Islet of Langerhans (tissue), 1 donor: Measurements from ENCODE around the gene CALB2.

Experiments
- FAIRE-seq: peaks from one replicate; lab custom pipeline; 2011; peaks lifted over from hg19 to GRCh38; lab: Jason Lieb, UNC

Gene CALB2

DNA sequence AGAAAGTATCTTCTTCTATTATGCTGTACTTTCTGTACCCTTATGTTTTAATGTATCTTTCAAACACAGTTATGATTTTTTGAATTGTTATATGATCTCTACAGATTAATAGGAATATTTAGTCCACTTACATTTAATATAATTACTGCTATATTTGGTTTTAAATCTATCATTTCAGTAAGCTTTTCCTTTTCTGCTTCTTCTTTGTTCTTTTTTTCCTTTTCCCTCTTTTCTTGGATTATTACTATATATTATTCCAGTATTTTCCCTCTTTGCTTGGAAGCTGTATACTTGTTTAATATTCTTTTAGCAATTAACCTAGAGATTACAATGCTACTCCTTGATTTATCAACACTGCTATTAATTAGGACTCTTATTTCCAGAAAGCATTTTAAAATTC, 69.9 kb downstream of the CALB2 start:
- FAIRE-seq: no peak

DNA sequence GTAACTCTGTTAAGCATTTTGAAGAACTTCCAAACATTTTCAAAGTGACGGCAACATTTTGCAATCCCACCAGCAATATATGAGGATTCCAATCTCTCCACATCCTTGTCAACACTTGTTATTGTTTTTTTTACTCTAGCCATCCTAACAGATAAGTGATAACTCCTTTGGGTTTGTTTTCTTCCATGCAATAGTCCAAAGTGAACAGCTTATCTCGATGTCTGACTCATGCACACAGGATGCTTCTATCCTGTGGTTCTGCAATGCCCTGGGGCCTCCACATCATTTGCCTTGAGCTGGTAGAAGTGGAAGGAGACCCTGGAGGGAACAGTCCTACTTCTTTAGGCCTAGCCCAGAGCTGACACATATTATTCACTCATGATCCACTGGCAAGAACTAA, 70.4 kb downstream of the CALB2 start:
- FAIRE-seq: no peak

DNA sequence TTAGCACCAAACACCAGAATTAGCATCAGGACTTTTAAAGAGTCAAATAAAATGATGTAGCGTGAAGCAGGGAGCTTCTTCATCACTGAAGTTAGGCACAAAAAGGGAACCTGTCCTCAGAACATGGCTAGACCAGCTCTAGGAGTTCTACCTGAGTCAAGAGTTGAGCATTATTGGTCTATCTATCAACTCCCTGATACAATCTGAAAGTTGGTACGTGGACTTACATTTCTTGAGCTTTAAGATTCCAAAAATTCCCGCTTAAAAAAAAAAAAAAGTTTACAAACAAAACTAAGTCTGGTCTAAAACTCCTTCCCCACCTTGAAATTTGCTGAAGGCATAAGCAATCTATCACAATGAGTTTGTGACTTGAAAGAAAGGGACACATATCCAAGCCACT, 71.1 kb downstream of the CALB2 start:
- no peak for FAIRE-seq

DNA sequence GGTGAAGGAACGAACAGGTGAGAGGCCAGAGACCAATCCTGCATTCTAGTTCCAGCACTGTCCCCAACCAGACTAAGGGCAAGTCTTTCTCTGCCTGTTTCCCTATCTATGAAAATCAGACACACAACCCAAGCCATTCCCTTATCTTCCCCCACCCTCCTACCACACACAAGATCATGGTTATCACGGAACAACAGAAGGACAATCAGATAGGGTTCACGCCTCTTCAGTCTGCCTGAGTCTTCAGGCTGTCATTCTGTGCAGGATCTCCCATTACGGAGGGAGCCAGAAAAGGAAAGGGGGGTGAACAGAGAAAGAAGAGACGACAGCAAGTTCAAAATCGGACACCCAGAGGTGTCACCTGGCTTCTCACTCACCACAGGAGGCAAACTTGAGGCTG, 72.2 kb downstream of the CALB2 start:
- FAIRE-seq: no peak

DNA sequence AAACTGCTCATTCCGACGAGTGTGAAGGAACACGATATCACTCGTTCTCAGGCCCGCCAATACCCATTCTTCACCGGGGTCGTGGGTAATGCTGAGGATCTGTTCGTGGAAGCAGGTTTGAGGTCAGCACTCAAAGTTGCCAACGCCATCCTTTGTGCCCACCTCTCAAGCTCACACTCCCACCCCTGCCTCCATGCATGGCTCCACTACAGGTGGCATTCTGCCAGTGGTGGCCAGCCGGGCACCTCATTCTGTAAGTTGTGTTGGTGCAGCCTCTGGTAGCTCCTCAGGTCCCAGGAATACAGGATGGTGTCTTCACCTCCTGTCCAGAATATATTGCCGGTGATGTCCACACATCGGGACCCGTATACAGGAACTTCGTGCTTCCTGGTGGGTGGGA, 72.7 kb downstream of the CALB2 start:
- FAIRE-seq: no peak

DNA sequence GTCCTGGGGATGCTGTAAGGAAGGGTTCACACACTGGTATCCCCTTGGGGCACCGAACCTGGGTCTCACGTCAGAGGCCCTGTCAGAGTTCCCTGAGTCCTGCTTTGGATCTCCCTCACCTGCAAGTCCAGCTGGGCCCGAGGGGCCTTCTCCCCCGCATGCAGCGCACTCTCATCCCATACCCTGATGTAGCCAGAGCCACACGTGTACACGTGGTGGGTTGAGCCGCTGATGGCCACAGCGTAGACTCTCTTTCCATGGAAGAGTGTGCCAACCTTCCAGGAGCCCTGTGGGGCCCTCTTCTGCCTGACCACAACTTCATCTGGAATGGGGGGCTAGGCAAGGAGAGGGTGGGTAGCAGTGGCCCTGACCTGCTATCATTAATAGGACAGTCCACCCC, 73.5 kb downstream of the CALB2 start:
- FAIRE-seq: no peak

DNA sequence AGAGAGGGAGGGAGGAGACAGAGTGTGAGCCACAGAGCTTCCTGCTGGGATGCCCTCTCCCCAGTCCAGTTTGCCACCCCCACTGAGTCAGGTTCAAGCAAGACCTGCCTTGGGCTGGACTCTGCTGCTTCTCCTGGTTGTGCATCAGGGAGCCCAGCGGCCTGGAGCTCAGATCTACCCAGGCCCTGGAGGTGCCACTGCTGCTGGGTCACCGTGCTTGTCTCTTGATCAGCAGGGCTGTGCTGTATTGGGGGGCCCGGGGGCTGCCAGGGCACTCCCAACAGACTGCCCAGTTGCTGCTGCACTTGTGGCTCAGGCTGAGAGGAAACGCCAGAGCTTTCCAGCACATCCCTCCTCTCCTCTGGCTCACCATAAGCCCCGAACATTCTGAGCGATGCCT, 74.4 kb downstream of the CALB2 start:
- no peak for FAIRE-seq

DNA sequence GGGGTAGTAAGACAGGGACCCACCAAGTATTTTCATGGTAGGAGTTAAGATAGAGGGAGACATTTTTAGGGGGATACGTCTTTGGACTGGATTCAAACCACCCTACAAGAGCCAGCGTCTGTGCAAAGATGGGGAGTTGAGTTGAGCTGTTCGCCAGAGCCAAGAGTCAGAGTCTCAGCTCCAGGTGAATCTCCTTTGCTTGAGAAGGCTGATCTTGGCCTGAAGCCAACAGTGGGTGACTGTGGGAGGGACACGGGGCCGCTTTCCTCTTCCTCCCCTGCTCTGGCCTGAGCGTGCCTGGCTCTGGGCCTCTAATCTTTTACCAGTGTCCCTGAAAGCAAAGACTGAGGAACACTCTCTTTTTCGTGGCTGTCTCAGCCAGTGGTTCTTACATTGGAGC, 78.0 kb downstream of the CALB2 start:
- no peak for FAIRE-seq

DNA sequence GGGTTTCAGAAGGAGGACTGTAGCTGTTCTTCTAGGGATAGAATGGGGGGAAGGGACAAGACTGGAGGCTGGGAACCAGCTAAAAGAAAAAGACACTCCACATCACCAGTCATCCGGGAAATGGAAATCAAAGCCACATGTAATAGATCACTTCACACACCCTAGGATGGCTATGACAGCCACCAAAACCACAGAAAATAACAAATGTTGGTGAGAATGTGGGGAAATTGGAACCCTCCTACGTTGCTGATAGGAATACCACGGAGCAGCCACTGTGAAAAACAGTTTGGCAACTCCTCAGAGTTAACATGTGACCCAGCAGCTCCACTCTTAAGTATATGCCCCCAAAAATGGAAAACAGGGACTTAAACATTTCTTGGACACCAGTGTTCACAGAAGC, 81.0 kb downstream of the CALB2 start:
- FAIRE-seq: no peak
